Vagina (tissue), 2 donors: ENCODE results near the gene GALNT15. TPM values are rescaled to one million over a fixed set of nuclear protein-coding genes. Genes with fewer than 3 reads are reported as not detected.

Experiments
- DNase-seq, 2 donors: peaks; one replicate each; pipeline ENCODE4 v3.0.0-alpha.2; 2017; ENCODE audit errors: extremely low spot score in 2 of 2
- H3K27ac ChIP-seq: fragments of 200-600 bp; sonication (generic); one replicate; pipeline ENCODE4 v1.5.1; 2019
- H3K27me3 ChIP-seq: fragments of 200-600 bp; sonication (generic); one replicate; pipeline ENCODE4 v1.5.1; 2019
- H3K36me3 ChIP-seq, 2 donors: fragments of 200-600 bp; sonication (generic); one replicate each; pipeline ENCODE4 v1.5.1; 2017 to 2019
- H3K4me1 ChIP-seq: fragments of 200-600 bp; sonication (generic); one replicate; pipeline ENCODE4 v1.5.1; 2019
- H3K4me3 ChIP-seq, 2 donors: fragments of 200-600 bp; sonication (generic); 1 replicate in 1 of 2; 2 replicates in 1 of 2; pipeline ENCODE4 v1.5.1; 2016 to 2019
- H3K9me3 ChIP-seq: fragments of 200-600 bp; sonication (generic); one replicate; pipeline ENCODE4 v1.5.1; 2019
- CTCF ChIP-seq, 3 experiments: fragments of 450-650 bp in 2 of 3; fragments of 200-600 bp in 1 of 3; sonication (generic) in 1 of 3; IDR thresholded peaks; one replicate each; pipeline ENCODE4 v1.5.1; 2017 to 2019; ENCODE audit warnings: antibody characterized with exemption in 3 of 3, mild to moderate bottlenecking in 2 of 3, moderate library complexity in 2 of 3
- POLR2A ChIP-seq, 2 donors: fragments of 450-650 bp; IDR thresholded peaks; one replicate each; pipeline ENCODE4 v1.6.1; 2017; ENCODE audit warnings: antibody characterized with exemption in 2 of 2, mild to moderate bottlenecking in 2 of 2, moderate library complexity in 2 of 2
- POLR2AphosphoS5 ChIP-seq, 2 donors: sonication (generic); formaldehyde crosslinking; IDR thresholded peaks; one replicate each; pipeline ENCODE4 v1.9.0; 2017; ENCODE audit warnings: antibody characterized with exemption in 2 of 2, mild to moderate bottlenecking in 2 of 2, low read depth in 1 of 2; ENCODE audit not compliant: insufficient read depth in 1 of 2
- intact Hi-C: fragments of 100-400 bp; cut with DNase I; formaldehyde crosslinking; loops from one replicate; pipeline ENCODE4 v1.15.1; 2023
- total RNA-seq: library from RNA; depleted of rRNA; stranded (reverse); fragments of >200 nt; gene quantifications from one replicate; pipeline ENCODE4 v1.2.3, GENCODE V29; 2016

GALNT15 gene
- total RNA-seq, 1 donor from 2014 or later = 225 TPM

- no peaks in the 10 kb centered on the region for H3K27me3 ChIP-seq
- intact Hi-C loops = no loop called here
- no peaks in the 10 kb centered on the region for H3K9me3 ChIP-seq
- H3K36me3 ChIP-seq = no peaks in the 10 kb centered on the region
- no peak overlapping the region for H3K4me3 ChIP-seq
- TF ChIP-seq POLR2A (IDR thresholded peaks at IDR 0.05) = no peak
- no peak for TF ChIP-seq POLR2AphosphoS5 (IDR thresholded peaks at IDR 0.05; ENCODE audit: insufficient read depth in 1 of 2, low read depth in 1 of 2)
- TF ChIP-seq CTCF (IDR thresholded peaks at IDR 0.05) = no peak
- H3K27ac ChIP-seq = no peak overlapping the region
- DNase-seq = no peak
- no peaks in the 10 kb centered on the region for H3K4me1 ChIP-seq
These were observed 25.3 kb downstream of the GALNT15 start for GRCh38 chr3:16199769-16200168.

- Histone ChIP-seq H3K36me3 (no peaks in the 10 kb centered on the region), H3K9me3 (no peaks in the 10 kb centered on the region), H3K4me3 (no peak overlapping the region), H3K27ac (no peak overlapping the region), H3K27me3 (no peaks in the 10 kb centered on the region), H3K4me1 (no peaks in the 10 kb centered on the region)
- intact Hi-C loops = no loop called here
- TF ChIP-seq POLR2A (IDR thresholded peaks at IDR 0.05) (no peak), CTCF (IDR thresholded peaks at IDR 0.05) (no peak), POLR2AphosphoS5 (IDR thresholded peaks at IDR 0.05; ENCODE audit: insufficient read depth in 1 of 2, low read depth in 1 of 2) (no peak)
- no peak for DNase-seq
These were observed 25.9 kb downstream of the GALNT15 start for GRCh38 chr3:16200411-16200810.

- no peaks in the 10 kb centered on the region for H3K36me3 ChIP-seq
- no peak overlapping the region for H3K27ac ChIP-seq
- H3K9me3 ChIP-seq = no peaks in the 10 kb centered on the region
- intact Hi-C loops = no loop called here
- no peak overlapping the region for H3K4me3 ChIP-seq
- DNase-seq = no peak
- no peaks in the 10 kb centered on the region for H3K4me1 ChIP-seq
- no peak for TF ChIP-seq POLR2A (IDR thresholded peaks at IDR 0.05)
- no peak for TF ChIP-seq CTCF (IDR thresholded peaks at IDR 0.05)
- TF ChIP-seq POLR2AphosphoS5 (IDR thresholded peaks at IDR 0.05; ENCODE audit: insufficient read depth in 1 of 2, low read depth in 1 of 2) = no peak
- no peaks in the 10 kb centered on the region for H3K27me3 ChIP-seq
These were observed 28.6 kb downstream of the GALNT15 start for GRCh38 chr3:16203031-16203430.

- intact Hi-C loops = no loop called here
- Histone ChIP-seq H3K27me3 (no peaks in the 10 kb centered on the region), H3K4me1 (no peaks in the 10 kb centered on the region), H3K27ac (no peak overlapping the region), H3K4me3 (no peak overlapping the region), H3K36me3 (no peaks in the 10 kb centered on the region), H3K9me3 (no peaks in the 10 kb centered on the region)
- DNase-seq = no peak
- TF ChIP-seq POLR2A (IDR thresholded peaks at IDR 0.05) = no peak
- no peak for TF ChIP-seq POLR2AphosphoS5 (IDR thresholded peaks at IDR 0.05; ENCODE audit: insufficient read depth in 1 of 2, low read depth in 1 of 2)
- no peak for TF ChIP-seq CTCF (IDR thresholded peaks at IDR 0.05)
These were observed 29.5 kb downstream of the GALNT15 start for GRCh38 chr3:16203671-16204629.

DNA sequence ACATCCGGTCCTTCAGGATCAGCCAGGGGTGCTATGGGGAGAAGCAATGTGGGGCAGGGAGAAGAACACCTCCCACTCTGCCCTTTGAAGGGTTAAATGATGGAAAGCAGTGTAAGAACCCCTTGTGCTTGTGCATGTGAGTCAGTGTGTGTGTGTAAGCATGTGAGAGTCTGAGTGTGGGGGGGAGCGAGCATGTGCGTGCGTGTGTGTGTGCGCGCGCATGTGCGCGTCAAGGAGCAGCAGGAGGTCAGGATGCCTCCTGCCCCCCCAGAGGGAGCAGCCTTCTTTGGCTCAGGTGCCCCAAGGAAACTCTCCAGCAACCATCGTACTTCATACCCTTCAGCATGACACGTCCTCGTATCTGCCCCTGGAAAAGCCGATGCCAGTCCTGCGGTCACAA lies 30.3 kb downstream of the GALNT15 start:
- Histone ChIP-seq H3K4me3 (no peak overlapping the region), H3K27me3 (no peaks in the 10 kb centered on the region), H3K4me1 (no peaks in the 10 kb centered on the region), H3K9me3 (no peaks in the 10 kb centered on the region), H3K27ac (no peak overlapping the region), H3K36me3 (no peaks in the 10 kb centered on the region)
- intact Hi-C loops = no loop called here
- DNase-seq = no peak
- no peak for TF ChIP-seq POLR2A (IDR thresholded peaks at IDR 0.05)
- no peak for TF ChIP-seq CTCF (IDR thresholded peaks at IDR 0.05)
- no peak for TF ChIP-seq POLR2AphosphoS5 (IDR thresholded peaks at IDR 0.05; ENCODE audit: insufficient read depth in 1 of 2, low read depth in 1 of 2)
